Keratinocyte (primary cell): ENCODE results near the gene MC2R. TPM values are rescaled to one million over a fixed set of nuclear protein-coding genes. Genes with fewer than 3 reads are reported as not detected.

ENCODE experiments used
- DNase-seq: peaks from one replicate; pipeline ENCODE4 v3.0.0-alpha.2; 2011; ENCODE audit warnings: low read depth, missing footprints, low spot score
- FAIRE-seq: peaks from 2 replicates; lab custom pipeline; 2011; peaks lifted over from hg19 to GRCh38; lab: Jason Lieb, UNC
- H2AFZ ChIP-seq: 2 replicates; pipeline ENCODE4 v1.6.0; 2012; ENCODE audit warnings: low read length, control low read depth, inconsistent platforms; ENCODE audit not compliant: control insufficient read depth
- H3K27ac ChIP-seq: 2 replicates; pipeline ENCODE4 v1.5.1; 2011; ENCODE audit warnings: low read length; ENCODE audit not compliant: control insufficient read depth, insufficient read depth
- H3K27me3 ChIP-seq: 3 replicates; pipeline ENCODE4 v1.6.0; 2011; ENCODE audit warnings: low read length; ENCODE audit not compliant: control insufficient read depth, insufficient read depth; ENCODE audit errors: extremely low read depth
- H3K36me3 ChIP-seq, 2 experiments: 2 replicates in 1 of 2; 3 replicates in 1 of 2; pipeline ENCODE4 v1.5.1; 2011; ENCODE audit warnings: low read length in 2 of 2, mild to moderate bottlenecking in 1 of 2; ENCODE audit not compliant: control insufficient read depth in 2 of 2, insufficient read depth in 2 of 2; ENCODE audit errors: extremely low read depth in 1 of 2
- H3K4me1 ChIP-seq: 3 replicates; pipeline ENCODE4 v1.5.1; 2011; ENCODE audit warnings: low read length; ENCODE audit not compliant: control insufficient read depth, insufficient read depth; ENCODE audit errors: extremely low read depth
- H3K4me2 ChIP-seq: 3 replicates; pipeline ENCODE4 v1.6.0; 2011; ENCODE audit warnings: low read depth, low read length; ENCODE audit not compliant: control insufficient read depth, insufficient read depth; ENCODE audit errors: extremely low read depth
- H3K4me3 ChIP-seq, 3 experiments: fragments of 200-600 bp in 1 of 3; sonication (generic) in 1 of 3; 2 replicates in 2 of 3; 3 replicates in 1 of 3; pipeline ENCODE4 v1.5.1; 2011 to 2016; ENCODE audit warnings: low read length in 3 of 3, mild to moderate bottlenecking in 3 of 3, control low read depth in 2 of 3, inconsistent platforms in 1 of 3, low read depth in 1 of 3, mixed read lengths in 1 of 3, mixed run types in 1 of 3, moderate library complexity in 1 of 3; ENCODE audit not compliant: control insufficient read depth in 2 of 3, insufficient read depth in 2 of 3; ENCODE audit errors: extremely low read depth in 1 of 3
- H3K79me2 ChIP-seq: 2 replicates; pipeline ENCODE4 v1.6.0; 2012; ENCODE audit warnings: low read length; ENCODE audit not compliant: control insufficient read depth, insufficient read depth
- H3K9ac ChIP-seq: 3 replicates; pipeline ENCODE4 v1.6.0; 2011; ENCODE audit warnings: low read length; ENCODE audit not compliant: control insufficient read depth, insufficient read depth; ENCODE audit errors: extremely low read depth
- H3K9me1 ChIP-seq: 3 replicates; pipeline ENCODE4 v1.6.0; 2011; ENCODE audit warnings: low read length; ENCODE audit not compliant: control insufficient read depth, insufficient read depth; ENCODE audit errors: extremely low read depth
- H3K9me3 ChIP-seq: 2 replicates; pipeline ENCODE4 v1.5.1; 2012; ENCODE audit warnings: low read depth, low read length; ENCODE audit not compliant: control insufficient read depth
- H4K20me1 ChIP-seq: 3 replicates; pipeline ENCODE4 v1.6.0; 2011; ENCODE audit warnings: low read length; ENCODE audit not compliant: control insufficient read depth, insufficient read depth; ENCODE audit errors: extremely low read depth
- dilution Hi-C: fragments of 300-500 bp; cut with MboI; formaldehyde crosslinking; loops from one replicate; pipeline ENCODE4 v1.7.0; 2020; ENCODE audit warnings: low sequenced_read_pairs; ENCODE audit not compliant: extremely low pct_ligation_motif_present
- polyA plus RNA-seq, 5 experiments: library from polyadenylated mRNA; depleted of rRNA in 3 of 5; stranded (reverse) in 3 of 5; stranded (forward) in 1 of 5; unstranded in 1 of 5; fragments of >200 nt; gene quantifications; 1 replicate in 1 of 5; 2 replicates in 3 of 5; 3 replicates in 1 of 5; pipeline versions ENCODE4 v1.2.1 to v1.2.3, GENCODE V29; 2011 to 2012; ENCODE audit warnings: missing spikeins in 2 of 5, low read depth in 1 of 5, low replicate concordance in 1 of 5
- TF ChIP-seq, protein P1 (sequence below), 3 experiments: IDR thresholded peaks in 1 of 3; conservative IDR thresholded peaks in 1 of 3; optimal IDR thresholded peaks in 1 of 3; 2 replicates in 2 of 3; 3 replicates in 1 of 3; pipeline versions ENCODE3 to v1.5.1; 2011; ENCODE audit warnings: low read length in 3 of 3, mild to moderate bottlenecking in 3 of 3, moderate library complexity in 2 of 3, control low read depth in 1 of 3, inconsistent platforms in 1 of 3; ENCODE audit not compliant: insufficient read depth in 2 of 3; ENCODE audit errors: extremely low read depth in 1 of 3

The MC2R gene
- polyA plus RNA-seq, 1 donor (not counting 4 experiments of a cell fraction or from before 2014, with no cell fraction given) = not detected

DNA sequence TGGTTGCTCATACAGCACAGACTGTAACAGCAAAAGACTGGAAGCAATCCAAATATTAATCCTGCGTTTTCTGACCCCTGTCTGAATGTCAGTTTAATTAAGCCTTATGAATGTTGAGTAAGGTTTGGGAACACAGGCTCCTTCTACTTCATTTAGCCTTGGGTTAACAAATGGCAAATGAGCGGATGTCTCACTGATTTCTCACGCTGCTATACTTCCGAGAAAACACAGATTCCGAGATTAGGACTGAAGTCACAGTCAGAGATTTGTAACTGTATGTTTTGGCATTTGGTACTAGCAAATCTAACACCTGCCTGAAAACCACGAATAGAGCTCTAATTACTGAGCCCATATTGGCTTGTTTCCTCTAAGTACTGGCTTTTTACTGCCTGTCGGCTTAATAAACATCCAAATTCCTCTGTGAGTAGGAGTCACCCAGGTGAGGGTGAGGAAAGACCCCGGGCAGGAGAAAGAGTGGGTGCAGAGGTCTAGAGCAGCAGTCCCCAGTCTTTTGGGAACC, 80.8 kb downstream of the MC2R start:
- dilution Hi-C loops = no loop called here
- Histone ChIP-seq H2AFZ (no peak overlapping the region), H3K79me2 (no peaks in the 10 kb centered on the region), H3K9me1 (no peaks in the 10 kb centered on the region), H3K4me3 (no peak overlapping the region), H4K20me1 (no peaks in the 10 kb centered on the region), H3K9me3 (peaks cover 2% of the 10 kb centered on the region), H3K36me3 (no peaks in the 10 kb centered on the region), H3K27ac (no peak overlapping the region), H3K27me3 (no peaks in the 10 kb centered on the region), H3K4me1 (no peaks in the 10 kb centered on the region), H3K9ac (no peak overlapping the region), H3K4me2 (no peak overlapping the region)
- TF ChIP-seq, protein P1, sequence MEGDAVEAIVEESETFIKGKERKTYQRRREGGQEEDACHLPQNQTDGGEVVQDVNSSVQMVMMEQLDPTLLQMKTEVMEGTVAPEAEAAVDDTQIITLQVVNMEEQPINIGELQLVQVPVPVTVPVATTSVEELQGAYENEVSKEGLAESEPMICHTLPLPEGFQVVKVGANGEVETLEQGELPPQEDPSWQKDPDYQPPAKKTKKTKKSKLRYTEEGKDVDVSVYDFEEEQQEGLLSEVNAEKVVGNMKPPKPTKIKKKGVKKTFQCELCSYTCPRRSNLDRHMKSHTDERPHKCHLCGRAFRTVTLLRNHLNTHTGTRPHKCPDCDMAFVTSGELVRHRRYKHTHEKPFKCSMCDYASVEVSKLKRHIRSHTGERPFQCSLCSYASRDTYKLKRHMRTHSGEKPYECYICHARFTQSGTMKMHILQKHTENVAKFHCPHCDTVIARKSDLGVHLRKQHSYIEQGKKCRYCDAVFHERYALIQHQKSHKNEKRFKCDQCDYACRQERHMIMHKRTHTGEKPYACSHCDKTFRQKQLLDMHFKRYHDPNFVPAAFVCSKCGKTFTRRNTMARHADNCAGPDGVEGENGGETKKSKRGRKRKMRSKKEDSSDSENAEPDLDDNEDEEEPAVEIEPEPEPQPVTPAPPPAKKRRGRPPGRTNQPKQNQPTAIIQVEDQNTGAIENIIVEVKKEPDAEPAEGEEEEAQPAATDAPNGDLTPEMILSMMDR (optimal IDR thresholded peaks at IDR 0.05 in 1 of 3, IDR thresholded peaks at IDR 0.05 in 1 of 3, conservative IDR thresholded peaks at IDR 0.05 in 1 of 3; ENCODE audit: extremely low read depth in 1 of 3, insufficient read depth in 2 of 3, low read length in 3 of 3) = no peak
- no peak for DNase-seq
- no peak for FAIRE-seq

Other genes with a start within 250 kb of the MC2R start
- 25.3 to 33.0 TPM (median 31.7 TPM) in 3 replicates for gene FAM210A, start 189.0 kb downstream of the MC2R start, polyA plus RNA-seq
- 16.1 to 22.6 TPM (median 18.3 TPM) in 3 replicates for gene RNMT, start 188.9 kb downstream of the MC2R start, polyA plus RNA-seq
- not detected in 3 replicates for gene MC5R, start 91.4 kb downstream of the MC2R start, polyA plus RNA-seq
- 0.91 to 3.6 TPM (median 1.5 TPM) in 3 replicates for gene ZNF519, start 216.9 kb upstream of the MC2R start, polyA plus RNA-seq